OCI-LY7 (cell line): Measurements from ENCODE around the gene LMOD1. TPM values are rescaled to one million over a fixed set of nuclear protein-coding genes. Genes with fewer than 3 reads are reported as not detected.

ENCODE experiments used
- Bru-seq: library from RNA; stranded (reverse); fragments of 400-500 nt; gene quantifications from one replicate; lab custom pipeline; 2021; lab: Mats Ljungman, UMichigan
- BruChase-seq, 2 experiments: library from RNA; stranded (reverse); fragments of 400-500 nt; gene quantifications; one replicate each; lab custom pipeline; 2021; lab: Mats Ljungman, UMichigan
- BruUV-seq: library from RNA; stranded (reverse); fragments of 400-500 nt; replicated peaks from 2 replicates; lab custom pipeline; 2021; lab: Mats Ljungman, UMichigan
- CTCF ChIA-PET: fragments of 300-600 bp; sonication (Branson Sonifier 250); formaldehyde crosslinking; loops from one replicate; lab custom pipeline; 2022; ENCODE audit warnings: antibody characterized with exemption; ENCODE audit not compliant: unreplicated experiment; lab: Charles Lee
- POLR2A ChIA-PET: fragments of 300-600 bp; sonication (Branson Sonifier 250); formaldehyde crosslinking; loops from one replicate; lab custom pipeline; 2022; ENCODE audit warnings: antibody characterized with exemption; lab: Charles Lee
- DNase-seq: peaks from one replicate; pipeline ENCODE4 v3.0.0-alpha.2; 2015; ENCODE audit warnings: low spot score
- H2AFZ ChIP-seq: fragments of 200-600 bp; sonication (generic), shearing (Covaris generic); 2 replicates; pipeline ENCODE4 v1.6.1; 2014; ENCODE audit warnings: mild to moderate bottlenecking, antibody characterized with exemption, low read length, moderate library complexity
- H3K27ac ChIP-seq: fragments of 200-600 bp; sonication (generic); 2 replicates; pipeline ENCODE4 v1.5.1; 2014; ENCODE audit warnings: mixed run types, low read depth, mild to moderate bottlenecking, moderate library complexity, low read length, inconsistent platforms; ENCODE audit not compliant: poor library complexity, severe bottlenecking
- H3K36me3 ChIP-seq: fragments of 200-600 bp; sonication (generic); 2 replicates; pipeline ENCODE4 v1.6.1; 2014; ENCODE audit warnings: mild to moderate bottlenecking, antibody characterized with exemption, low read length, moderate library complexity, mixed read lengths; ENCODE audit not compliant: insufficient read depth
- H3K4me1 ChIP-seq: fragments of 200-600 bp; sonication (generic); 2 replicates; pipeline ENCODE4 v1.5.1; 2014; ENCODE audit warnings: mild to moderate bottlenecking, low read length; ENCODE audit not compliant: insufficient read depth, poor library complexity, severe bottlenecking
- H3K4me2 ChIP-seq: fragments of 200-600 bp; sonication (generic); 2 replicates; pipeline ENCODE4 v1.6.1; 2014; ENCODE audit warnings: mild to moderate bottlenecking, low read length
- H3K4me3 ChIP-seq: fragments of 200-600 bp; sonication (generic); 2 replicates; pipeline ENCODE4 v1.5.1; 2014; ENCODE audit warnings: mild to moderate bottlenecking, low read depth, low read length; ENCODE audit not compliant: poor library complexity, severe bottlenecking
- H3K79me2 ChIP-seq: fragments of 200-600 bp; sonication (generic); 2 replicates; pipeline ENCODE4 v1.6.1; 2016; ENCODE audit warnings: low read depth, mild to moderate bottlenecking, low read length, moderate library complexity, mixed read lengths; ENCODE audit not compliant: insufficient read depth
- H3K9me2 ChIP-seq: fragments of 200-600 bp; sonication (generic); 2 replicates; pipeline ENCODE4 v1.6.1; 2016; ENCODE audit warnings: mild to moderate bottlenecking, low read length, mixed read lengths; ENCODE audit not compliant: insufficient read depth
- H3K9me3 ChIP-seq: fragments of 200-600 bp; sonication (generic); 2 replicates; pipeline ENCODE4 v1.6.1; 2014; ENCODE audit warnings: mild to moderate bottlenecking, mixed run types, low read length, mixed read lengths
- H4K20me1 ChIP-seq: fragments of 200-600 bp; sonication (generic); 2 replicates; pipeline ENCODE4 v1.6.1; 2014; ENCODE audit warnings: mild to moderate bottlenecking, antibody characterized with exemption, low read length, moderate library complexity, mixed read lengths; ENCODE audit not compliant: insufficient read depth
- CTCF ChIP-seq: fragments of 200-600 bp; sonication (generic); conservative IDR thresholded peaks from 2 replicates; pipeline ENCODE4 v1.5.1; 2014; ENCODE audit warnings: mild to moderate bottlenecking, antibody characterized with exemption, low read length, moderate library complexity, mixed read lengths
- EZH2phosphoT487 ChIP-seq: fragments of 200-600 bp; sonication (generic); IDR thresholded peaks from 2 replicates; pipeline ENCODE4 v1.6.1; 2018; ENCODE audit warnings: low read depth, borderline replicate concordance, mild to moderate bottlenecking, mixed run types, antibody characterized with exemption, low read length, moderate library complexity, mixed read lengths
- intact Hi-C: fragments of 100-400 bp; cut with micrococcal nuclease; formaldehyde crosslinking; loops from one replicate; pipeline ENCODE4 v1.10.0; 2022; ENCODE audit not compliant: unreplicated experiment
- long read RNA-seq: library from polyadenylated mRNA; stranded (forward); transcript quantifications from one replicate; pipeline ENCODE4 v2.0.0, GENCODE V29; 2022
- total RNA-seq, 2 experiments: library from RNA; depleted of rRNA in 1 of 2; stranded (reverse); fragments of >200 nt in 1 of 2; shearing (Covaris generic) in 1 of 2; gene quantifications; 2 replicates each; pipeline ENCODE4 v1.2.3, GENCODE V29; 2014 to 2022

The LMOD1 gene
- total RNA-seq (2014; rRNA removed; shearing (Covaris generic)) (not detected in 2 replicates), total RNA-seq (2022) (not detected in 2 replicates), Bru-seq, nascent RNA (percentile 8 among the genes with signal in this experiment), BruChase-seq, experiment 1, labeled RNA remaining after a 6-hour chase (percentile 9 among the genes with signal in this experiment), BruChase-seq, experiment 2, labeled RNA remaining after a 2-hour chase (percentile 6 among the genes with signal in this experiment)
- long read RNA-seq: 0 reads

- no peaks in the 10 kb centered on the region for H3K79me2 ChIP-seq
- intact Hi-C loops: no loop called here
- no TSS peak for BruUV-seq
- H3K4me1 ChIP-seq: no peaks in the 10 kb centered on the region
- H4K20me1 ChIP-seq: no peaks in the 10 kb centered on the region
- H3K9me2 ChIP-seq: no peaks in the 10 kb centered on the region
- H2AFZ ChIP-seq: no peak within 1 kb of the TSS
- H3K9me3 ChIP-seq: no peaks in the 10 kb centered on the region
- no peaks in the 10 kb centered on the region for H3K36me3 ChIP-seq
- H3K4me2 ChIP-seq: no peak within 1 kb of the TSS
- CTCF ChIA-PET: no interaction called here
- H3K4me3 ChIP-seq: no peak within 1 kb of the TSS
- DNase-seq: no peak
- H3K27ac ChIP-seq: no peak within 1 kb of the TSS
- POLR2A ChIA-PET: no interaction called here
- no peak for TF ChIP-seq EZH2phosphoT487
- TF ChIP-seq CTCF: no peak
Measured at GRCh38 chr1:201946224-201946908, at the start of gene LMOD1. TSS of gene LMOD1 (minus strand) at chr1:201946548. CDS start at chr1:201946340, 208 bp downstream.

GRCh38 chr1:201990427-201990826, 44.1 kb upstream of the LMOD1 start:
- H4K20me1 ChIP-seq: no peaks in the 10 kb centered on the region

More at GRCh38 chr1:201990427-201990826, 44.1 kb upstream of the LMOD1 start:
- BruUV-seq: no TSS peak
- H3K9me3 ChIP-seq: no peaks in the 10 kb centered on the region
- ChIA-PET POLR2A (no interaction called here), CTCF (no interaction called here)
- H3K4me2 ChIP-seq: no peak overlapping the region
- peaks cover 8% of the 10 kb centered on the region; the same call in 1 of the 2 replicates for H3K36me3 ChIP-seq
- TF ChIP-seq CTCF (no peak), EZH2phosphoT487 (no peak)
- H2AFZ ChIP-seq: no peak overlapping the region
- no peaks in the 10 kb centered on the region for H3K79me2 ChIP-seq
- intact Hi-C loops: no loop called here
- H3K27ac ChIP-seq: no peak overlapping the region
- DNase-seq: no peak
- H3K4me1 ChIP-seq: no peaks in the 10 kb centered on the region
- no peaks in the 10 kb centered on the region for H3K9me2 ChIP-seq
- H3K4me3 ChIP-seq: no peak overlapping the region
